Cardiac muscle cell (in vitro differentiated cells and primary cell): ENCODE results near the gene SERPINB12. TPM values are rescaled to one million over a fixed set of nuclear protein-coding genes. Genes with fewer than 3 reads are reported as not detected.

Experiments
- DNase-seq, 2 donors: peaks; one replicate each; pipeline versions ENCODE4 v3.0.0 to v3.0.0-alpha.2; 2010 to 2017; ENCODE audit warnings: low read depth in 1 of 2, low spot score in 1 of 2
- H3K27ac ChIP-seq: fragments of 200-600 bp; sonication (generic); 2 replicates; pipeline ENCODE4 v1.5.1; 2016
- H3K27me3 ChIP-seq: fragments of 200-600 bp; sonication (generic); 2 replicates; pipeline ENCODE4 v1.6.0; 2016; ENCODE audit warnings: control low read depth
- H3K36me3 ChIP-seq: fragments of 200-600 bp; sonication (generic); 2 replicates; pipeline ENCODE4 v1.5.1; 2016; ENCODE audit warnings: control low read depth
- H3K4me1 ChIP-seq: fragments of 200-600 bp; sonication (generic); 2 replicates; pipeline ENCODE4 v1.8.1; 2017; ENCODE audit warnings: low read depth, mild to moderate bottlenecking, mixed run types
- H3K4me3 ChIP-seq: fragments of 200-600 bp; sonication (generic); 2 replicates; pipeline ENCODE4 v1.5.1; 2016; ENCODE audit warnings: mild to moderate bottlenecking
- H3K9me3 ChIP-seq: fragments of 200-600 bp; sonication (generic); 2 replicates; pipeline ENCODE4 v1.5.1; 2017; ENCODE audit warnings: low read depth, mild to moderate bottlenecking, control low read depth
- polyA plus RNA-seq: library from polyadenylated mRNA; unstranded; fragments of >200 nt; fragmentation: Nextera tagmentation; extraction: Ambion mirVana; gene quantifications from 2 replicates; pipeline ENCODE4 v1.2.1, GENCODE V29; 2016
- total RNA-seq: library from RNA; depleted of rRNA; stranded (reverse); fragments of >200 nt; gene quantifications from 2 replicates; pipeline ENCODE4 v1.2.3, GENCODE V29; 2016
- TF ChIP-seq, protein P1 (sequence below): IDR thresholded peaks from 2 replicates; pipeline ENCODE4 v1.5.1; 2012; ENCODE audit warnings: low read depth, mild to moderate bottlenecking, low read length

SERPINB12 gene
- total and polyA plus RNA-seq, 2 experiments from 2014 or later = not detected

- Histone ChIP-seq H3K36me3 (no peaks in the 10 kb centered on the region), H3K4me3 (no peak overlapping the region), H3K9me3 (no peaks in the 10 kb centered on the region), H3K27ac (no peak overlapping the region), H3K27me3 (no peaks in the 10 kb centered on the region), H3K4me1 (no peaks in the 10 kb centered on the region)
- no peak for DNase-seq
- TF ChIP-seq, protein P1, sequence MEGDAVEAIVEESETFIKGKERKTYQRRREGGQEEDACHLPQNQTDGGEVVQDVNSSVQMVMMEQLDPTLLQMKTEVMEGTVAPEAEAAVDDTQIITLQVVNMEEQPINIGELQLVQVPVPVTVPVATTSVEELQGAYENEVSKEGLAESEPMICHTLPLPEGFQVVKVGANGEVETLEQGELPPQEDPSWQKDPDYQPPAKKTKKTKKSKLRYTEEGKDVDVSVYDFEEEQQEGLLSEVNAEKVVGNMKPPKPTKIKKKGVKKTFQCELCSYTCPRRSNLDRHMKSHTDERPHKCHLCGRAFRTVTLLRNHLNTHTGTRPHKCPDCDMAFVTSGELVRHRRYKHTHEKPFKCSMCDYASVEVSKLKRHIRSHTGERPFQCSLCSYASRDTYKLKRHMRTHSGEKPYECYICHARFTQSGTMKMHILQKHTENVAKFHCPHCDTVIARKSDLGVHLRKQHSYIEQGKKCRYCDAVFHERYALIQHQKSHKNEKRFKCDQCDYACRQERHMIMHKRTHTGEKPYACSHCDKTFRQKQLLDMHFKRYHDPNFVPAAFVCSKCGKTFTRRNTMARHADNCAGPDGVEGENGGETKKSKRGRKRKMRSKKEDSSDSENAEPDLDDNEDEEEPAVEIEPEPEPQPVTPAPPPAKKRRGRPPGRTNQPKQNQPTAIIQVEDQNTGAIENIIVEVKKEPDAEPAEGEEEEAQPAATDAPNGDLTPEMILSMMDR = no peak
Observed at GRCh38 chr18:63592471-63592870, 50.3 kb downstream of the SERPINB12 start.

DNA sequence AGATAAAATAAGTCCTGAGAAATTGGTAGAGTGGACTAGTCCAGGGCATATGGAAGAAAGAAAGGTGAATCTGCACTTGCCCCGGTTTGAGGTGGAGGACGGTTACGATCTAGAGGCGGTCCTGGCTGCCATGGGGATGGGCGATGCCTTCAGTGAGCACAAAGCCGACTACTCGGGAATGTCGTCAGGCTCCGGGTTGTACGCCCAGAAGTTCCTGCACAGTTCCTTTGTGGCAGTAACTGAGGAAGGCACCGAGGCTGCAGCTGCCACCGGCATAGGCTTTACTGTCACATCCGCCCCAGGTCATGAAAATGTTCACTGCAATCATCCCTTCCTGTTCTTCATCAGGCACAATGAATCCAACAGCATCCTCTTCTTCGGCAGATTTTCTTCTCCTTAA, 54.8 kb downstream of the SERPINB12 start:
- no peaks in the 10 kb centered on the region for H3K4me1 ChIP-seq
- TF ChIP-seq, protein P1 = no peak
- no peak overlapping the region for H3K27ac ChIP-seq
- H3K27me3 ChIP-seq = no peaks in the 10 kb centered on the region
- no peaks in the 10 kb centered on the region for H3K36me3 ChIP-seq
- DNase-seq = no peak
- no peaks in the 10 kb centered on the region for H3K9me3 ChIP-seq
- no peak overlapping the region for H3K4me3 ChIP-seq

DNA sequence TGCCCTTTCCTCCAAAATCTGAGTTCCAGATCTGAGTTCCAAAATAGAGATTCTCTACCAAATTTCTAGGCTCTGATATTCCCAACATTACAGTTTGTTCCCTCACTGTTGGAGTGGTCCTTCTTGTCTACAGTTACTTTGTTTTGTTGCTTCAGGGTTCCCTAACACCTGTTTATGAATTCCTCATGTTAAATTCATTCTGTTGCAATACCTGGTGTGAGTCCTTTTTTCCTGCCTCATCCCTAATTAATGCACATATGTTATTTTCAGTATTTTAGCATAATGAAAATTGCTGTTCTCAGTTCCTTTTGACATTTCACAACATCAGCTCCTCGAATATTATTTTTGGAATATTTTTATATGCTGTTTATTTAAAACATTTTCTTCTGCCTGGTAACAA, 61.2 kb downstream of the SERPINB12 start:
- Histone ChIP-seq H3K9me3 (no peaks in the 10 kb centered on the region), H3K27me3 (no peaks in the 10 kb centered on the region), H3K36me3 (no peaks in the 10 kb centered on the region), H3K4me1 (no peaks in the 10 kb centered on the region), H3K27ac (no peak overlapping the region), H3K4me3 (no peak overlapping the region)
- no peak for DNase-seq
- TF ChIP-seq, protein P1 = no peak

DNA sequence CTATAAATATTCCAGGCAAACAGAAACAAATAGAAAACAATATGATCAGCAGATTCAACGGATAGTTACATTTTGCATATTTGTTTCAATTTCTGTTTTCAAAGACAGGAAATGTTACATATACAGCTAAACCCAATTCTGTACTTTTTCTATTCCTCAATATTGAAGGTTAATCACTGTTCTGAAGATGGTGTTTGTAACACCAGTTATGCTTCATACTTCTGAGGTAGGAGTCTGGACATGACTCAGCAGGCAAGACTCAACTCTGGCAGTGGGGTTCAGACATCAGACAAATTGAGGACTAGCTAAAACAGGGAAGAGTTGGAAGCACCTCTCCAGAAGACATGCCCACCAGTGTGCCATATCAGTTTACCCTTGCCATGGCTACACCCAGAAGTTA, 61.6 kb downstream of the SERPINB12 start:
- Histone ChIP-seq H3K4me3 (no peak overlapping the region), H3K27me3 (no peaks in the 10 kb centered on the region), H3K27ac (no peak overlapping the region)

DNA sequence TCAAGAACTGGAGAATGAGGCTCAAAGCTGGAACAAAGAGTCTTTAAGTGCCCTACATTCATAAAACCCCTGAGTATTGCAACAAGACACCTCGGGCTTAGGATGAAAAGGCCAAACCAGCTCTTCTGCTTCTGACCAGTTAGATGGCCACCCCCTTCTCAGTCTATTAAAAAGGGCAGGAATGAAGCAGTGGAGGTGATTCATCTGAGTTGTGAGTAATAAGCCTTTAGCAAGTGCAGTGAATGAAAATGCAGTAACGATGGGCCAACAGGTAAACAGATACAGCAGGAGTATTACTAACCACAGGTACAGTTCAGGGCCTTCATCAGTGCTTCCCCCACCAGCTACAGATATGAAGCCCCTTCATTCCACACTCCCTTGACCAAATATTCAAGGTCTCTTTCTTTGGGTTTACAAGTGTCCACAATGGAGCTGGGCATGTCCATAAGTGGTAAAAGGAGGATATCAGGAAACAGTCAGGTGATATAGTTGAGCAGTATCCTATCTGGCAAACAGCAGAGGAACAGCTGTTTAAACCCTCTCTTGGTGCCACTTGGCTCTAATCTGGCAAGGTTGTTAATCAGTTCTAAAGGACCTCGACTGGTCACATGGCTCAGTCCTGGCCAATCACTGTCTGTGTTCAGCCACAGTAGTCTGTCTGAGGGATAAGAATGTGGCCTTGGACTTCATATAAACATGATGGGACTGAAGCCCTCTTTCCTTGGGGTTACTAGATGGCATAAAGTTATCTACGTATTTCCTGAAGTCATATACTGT, 62.8 kb downstream of the SERPINB12 start:
- Histone ChIP-seq H3K27ac (no peak overlapping the region), H3K4me3 (no peak overlapping the region), H3K4me1 (no peaks in the 10 kb centered on the region), H3K27me3 (no peaks in the 10 kb centered on the region), H3K36me3 (no peaks in the 10 kb centered on the region), H3K9me3 (no peaks in the 10 kb centered on the region)
- no peak for DNase-seq
- TF ChIP-seq, protein P1 = no peak

More for the DNA sequence above, 61.6 kb downstream of the SERPINB12 start:
- Histone ChIP-seq H3K9me3 (no peaks in the 10 kb centered on the region), H3K36me3 (no peaks in the 10 kb centered on the region), H3K4me1 (no peaks in the 10 kb centered on the region)
- TF ChIP-seq, protein P1 = no peak
- DNase-seq = no peak
